Breast epithelium (tissue), 3 donors: ENCODE data around the gene DHRS11.

ENCODE experiments used
- POLR2A ChIP-seq: fragments of 450-650 bp; IDR thresholded peaks from one replicate; pipeline ENCODE4 v1.6.1; 2016; ENCODE audit warnings: antibody characterized with exemption, mild to moderate bottlenecking, moderate library complexity
- POLR2AphosphoS5 ChIP-seq, 3 donors: sonication (generic); formaldehyde crosslinking; IDR thresholded peaks; one replicate each; pipeline ENCODE4 v1.6.1; 2017; ENCODE audit warnings: antibody characterized with exemption in 3 of 3
- TF ChIP-seq, protein P1 (sequence below), 3 donors: fragments of 450-650 bp; IDR thresholded peaks; one replicate each; pipeline ENCODE4 v1.5.1; 2016 to 2017; ENCODE audit warnings: antibody characterized with exemption in 3 of 3, mild to moderate bottlenecking in 3 of 3, moderate library complexity in 3 of 3

DNA sequence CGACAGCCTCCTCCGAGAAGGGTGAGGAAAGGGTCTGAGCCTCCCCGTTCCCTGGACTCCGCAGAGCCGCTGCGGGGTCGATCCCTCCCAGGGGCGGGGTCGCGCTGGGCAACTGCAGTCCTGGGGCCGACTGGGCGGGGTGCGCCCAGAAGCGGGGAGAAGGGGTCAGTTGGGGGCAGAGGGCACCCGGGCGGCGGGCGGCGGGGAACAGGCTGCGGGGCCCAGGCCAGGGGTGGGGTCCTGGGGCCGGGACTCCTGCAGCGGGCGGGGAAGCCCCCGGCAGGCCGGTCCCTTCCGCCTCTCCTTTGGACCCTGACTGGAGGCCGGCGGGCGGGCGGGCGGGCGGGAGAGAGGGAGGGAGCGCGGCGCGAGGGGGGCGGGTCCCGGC lies 46.6 kb upstream of the DHRS11 start:
- no peak for TF ChIP-seq POLR2A
- TF ChIP-seq, protein P1, sequence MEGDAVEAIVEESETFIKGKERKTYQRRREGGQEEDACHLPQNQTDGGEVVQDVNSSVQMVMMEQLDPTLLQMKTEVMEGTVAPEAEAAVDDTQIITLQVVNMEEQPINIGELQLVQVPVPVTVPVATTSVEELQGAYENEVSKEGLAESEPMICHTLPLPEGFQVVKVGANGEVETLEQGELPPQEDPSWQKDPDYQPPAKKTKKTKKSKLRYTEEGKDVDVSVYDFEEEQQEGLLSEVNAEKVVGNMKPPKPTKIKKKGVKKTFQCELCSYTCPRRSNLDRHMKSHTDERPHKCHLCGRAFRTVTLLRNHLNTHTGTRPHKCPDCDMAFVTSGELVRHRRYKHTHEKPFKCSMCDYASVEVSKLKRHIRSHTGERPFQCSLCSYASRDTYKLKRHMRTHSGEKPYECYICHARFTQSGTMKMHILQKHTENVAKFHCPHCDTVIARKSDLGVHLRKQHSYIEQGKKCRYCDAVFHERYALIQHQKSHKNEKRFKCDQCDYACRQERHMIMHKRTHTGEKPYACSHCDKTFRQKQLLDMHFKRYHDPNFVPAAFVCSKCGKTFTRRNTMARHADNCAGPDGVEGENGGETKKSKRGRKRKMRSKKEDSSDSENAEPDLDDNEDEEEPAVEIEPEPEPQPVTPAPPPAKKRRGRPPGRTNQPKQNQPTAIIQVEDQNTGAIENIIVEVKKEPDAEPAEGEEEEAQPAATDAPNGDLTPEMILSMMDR (IDR thresholded peaks at IDR 0.05), result no peak
- no peak for TF ChIP-seq POLR2AphosphoS5 (IDR thresholded peaks at IDR 0.05)
